OCI-LY7 (cell line): Measurements from ENCODE around the gene FIGN. TPM values are rescaled to one million over a fixed set of nuclear protein-coding genes. Genes with fewer than 3 reads are reported as not detected.

Source experiments
- BruUV-seq: library from RNA; stranded (reverse); fragments of 400-500 nt; replicated peaks from 2 replicates; lab custom pipeline; 2021; lab: Mats Ljungman, UMichigan
- CTCF ChIA-PET: fragments of 300-600 bp; sonication (Branson Sonifier 250); formaldehyde crosslinking; loops from one replicate; lab custom pipeline; 2022; ENCODE audit warnings: antibody characterized with exemption; ENCODE audit not compliant: unreplicated experiment; lab: Charles Lee
- POLR2A ChIA-PET: fragments of 300-600 bp; sonication (Branson Sonifier 250); formaldehyde crosslinking; loops from one replicate; lab custom pipeline; 2022; ENCODE audit warnings: antibody characterized with exemption; lab: Charles Lee
- DNase-seq: peaks from one replicate; pipeline ENCODE4 v3.0.0-alpha.2; 2015; ENCODE audit warnings: low spot score
- H2AFZ ChIP-seq: fragments of 200-600 bp; sonication (generic), shearing (Covaris generic); 2 replicates; pipeline ENCODE4 v1.6.1; 2014; ENCODE audit warnings: mild to moderate bottlenecking, antibody characterized with exemption, low read length, moderate library complexity
- H3K27ac ChIP-seq: fragments of 200-600 bp; sonication (generic); 2 replicates; pipeline ENCODE4 v1.5.1; 2014; ENCODE audit warnings: mixed run types, low read depth, mild to moderate bottlenecking, moderate library complexity, low read length, inconsistent platforms; ENCODE audit not compliant: poor library complexity, severe bottlenecking
- H3K36me3 ChIP-seq: fragments of 200-600 bp; sonication (generic); 2 replicates; pipeline ENCODE4 v1.6.1; 2014; ENCODE audit warnings: mild to moderate bottlenecking, antibody characterized with exemption, low read length, moderate library complexity, mixed read lengths; ENCODE audit not compliant: insufficient read depth
- H3K4me1 ChIP-seq: fragments of 200-600 bp; sonication (generic); 2 replicates; pipeline ENCODE4 v1.5.1; 2014; ENCODE audit warnings: mild to moderate bottlenecking, low read length; ENCODE audit not compliant: insufficient read depth, poor library complexity, severe bottlenecking
- H3K4me2 ChIP-seq: fragments of 200-600 bp; sonication (generic); 2 replicates; pipeline ENCODE4 v1.6.1; 2014; ENCODE audit warnings: mild to moderate bottlenecking, low read length
- H3K4me3 ChIP-seq: fragments of 200-600 bp; sonication (generic); 2 replicates; pipeline ENCODE4 v1.5.1; 2014; ENCODE audit warnings: mild to moderate bottlenecking, low read depth, low read length; ENCODE audit not compliant: poor library complexity, severe bottlenecking
- H3K79me2 ChIP-seq: fragments of 200-600 bp; sonication (generic); 2 replicates; pipeline ENCODE4 v1.6.1; 2016; ENCODE audit warnings: low read depth, mild to moderate bottlenecking, low read length, moderate library complexity, mixed read lengths; ENCODE audit not compliant: insufficient read depth
- H3K9me2 ChIP-seq: fragments of 200-600 bp; sonication (generic); 2 replicates; pipeline ENCODE4 v1.6.1; 2016; ENCODE audit warnings: mild to moderate bottlenecking, low read length, mixed read lengths; ENCODE audit not compliant: insufficient read depth
- H3K9me3 ChIP-seq: fragments of 200-600 bp; sonication (generic); 2 replicates; pipeline ENCODE4 v1.6.1; 2014; ENCODE audit warnings: mild to moderate bottlenecking, mixed run types, low read length, mixed read lengths
- H4K20me1 ChIP-seq: fragments of 200-600 bp; sonication (generic); 2 replicates; pipeline ENCODE4 v1.6.1; 2014; ENCODE audit warnings: mild to moderate bottlenecking, antibody characterized with exemption, low read length, moderate library complexity, mixed read lengths; ENCODE audit not compliant: insufficient read depth
- CTCF ChIP-seq: fragments of 200-600 bp; sonication (generic); conservative IDR thresholded peaks from 2 replicates; pipeline ENCODE4 v1.5.1; 2014; ENCODE audit warnings: mild to moderate bottlenecking, antibody characterized with exemption, low read length, moderate library complexity, mixed read lengths
- EZH2phosphoT487 ChIP-seq: fragments of 200-600 bp; sonication (generic); IDR thresholded peaks from 2 replicates; pipeline ENCODE4 v1.6.1; 2018; ENCODE audit warnings: low read depth, borderline replicate concordance, mild to moderate bottlenecking, mixed run types, antibody characterized with exemption, low read length, moderate library complexity, mixed read lengths
- intact Hi-C: fragments of 100-400 bp; cut with micrococcal nuclease; formaldehyde crosslinking; loops from one replicate; pipeline ENCODE4 v1.10.0; 2022; ENCODE audit not compliant: unreplicated experiment
- total RNA-seq, 2 experiments: library from RNA; depleted of rRNA in 1 of 2; stranded (reverse); fragments of >200 nt in 1 of 2; shearing (Covaris generic) in 1 of 2; gene quantifications; 2 replicates each; pipeline ENCODE4 v1.2.3, GENCODE V29; 2014 to 2022

Gene FIGN
- total RNA-seq, 2 experiments from 2014 or later, result not detected

- Histone ChIP-seq H3K27ac (no peak overlapping the region), H3K9me3 (no peaks in the 10 kb centered on the region), H3K9me2 (no peaks in the 10 kb centered on the region), H3K4me2 (no peak overlapping the region), H2AFZ (no peak overlapping the region), H3K79me2 (no peaks in the 10 kb centered on the region), H3K4me3 (no peak overlapping the region), H3K4me1 (no peaks in the 10 kb centered on the region), H4K20me1 (no peaks in the 10 kb centered on the region), H3K36me3 (no peaks in the 10 kb centered on the region)
- intact Hi-C loops, result no loop called here
- CTCF ChIA-PET, result no interaction called here
- no TSS peak for BruUV-seq
- POLR2A ChIA-PET, result interaction anchor here (0.5 to 2.1 kb wide), 3 partner anchors 9 to 810 kb away, joined by 3 to 5 read pairs (median 3); no protein-coding TSS in a partner anchor
- TF ChIP-seq EZH2phosphoT487 (no peak), CTCF (no peak)
- DNase-seq, result no peak
These were observed 6.1 kb downstream of the FIGN start for GRCh38 chr2:163729636-163730273.

GRCh38 chr2:163723881-163724280 lies 11.9 kb downstream of the FIGN start:
- H3K4me3 ChIP-seq, result no peak overlapping the region
- H3K27ac ChIP-seq, result no peak overlapping the region
- no peaks in the 10 kb centered on the region for H4K20me1 ChIP-seq
- no TSS peak for BruUV-seq
- no peak for DNase-seq
- no peaks in the 10 kb centered on the region for H3K4me1 ChIP-seq
- no peak overlapping the region for H3K4me2 ChIP-seq
- H3K9me2 ChIP-seq, result no peaks in the 10 kb centered on the region
- ChIA-PET POLR2A (no interaction called here), CTCF (no interaction called here)
- H3K9me3 ChIP-seq, result no peaks in the 10 kb centered on the region
- intact Hi-C loops, result no loop called here
- H3K79me2 ChIP-seq, result no peaks in the 10 kb centered on the region
- H2AFZ ChIP-seq, result no peak overlapping the region
- no peaks in the 10 kb centered on the region for H3K36me3 ChIP-seq
- TF ChIP-seq CTCF, result no peak
- no peak for TF ChIP-seq EZH2phosphoT487

GRCh38 chr2:163723348-163723747 lies 12.5 kb downstream of the FIGN start:
- Histone ChIP-seq H3K9me3 (no peaks in the 10 kb centered on the region), H3K27ac (no peak overlapping the region), H2AFZ (no peak overlapping the region), H3K4me3 (no peak overlapping the region), H3K9me2 (no peaks in the 10 kb centered on the region), H3K4me2 (no peak overlapping the region), H3K79me2 (no peaks in the 10 kb centered on the region), H3K36me3 (no peaks in the 10 kb centered on the region), H4K20me1 (no peaks in the 10 kb centered on the region), H3K4me1 (no peaks in the 10 kb centered on the region)
- TF ChIP-seq CTCF, result no peak
- no peak for TF ChIP-seq EZH2phosphoT487
- intact Hi-C loops, result no loop called here
- BruUV-seq, result no TSS peak
- no peak for DNase-seq
- POLR2A ChIA-PET, result no interaction called here
- CTCF ChIA-PET, result no interaction called here
